HG03103 (cell line): ENCODE measurements around the gene USF1.
"Not testable (repeated sequence)": the region's sequence is repeated elsewhere in the genome, so short reads cannot be mapped to it uniquely, and the experiment has no call there.

Source experiments
- ATAC-seq: cut with Tn5 transposase; IDR thresholded peaks from one replicate; pipeline ENCODE4 v1.9.1; 2021; ENCODE audit warnings: low read depth; ENCODE audit not compliant: unreplicated experiment

USF1 gene

GRCh38 chr1:161080441-161081405 is 34.9 kb upstream of the USF1 start:
- no peak for ATAC-seq

DNA sequence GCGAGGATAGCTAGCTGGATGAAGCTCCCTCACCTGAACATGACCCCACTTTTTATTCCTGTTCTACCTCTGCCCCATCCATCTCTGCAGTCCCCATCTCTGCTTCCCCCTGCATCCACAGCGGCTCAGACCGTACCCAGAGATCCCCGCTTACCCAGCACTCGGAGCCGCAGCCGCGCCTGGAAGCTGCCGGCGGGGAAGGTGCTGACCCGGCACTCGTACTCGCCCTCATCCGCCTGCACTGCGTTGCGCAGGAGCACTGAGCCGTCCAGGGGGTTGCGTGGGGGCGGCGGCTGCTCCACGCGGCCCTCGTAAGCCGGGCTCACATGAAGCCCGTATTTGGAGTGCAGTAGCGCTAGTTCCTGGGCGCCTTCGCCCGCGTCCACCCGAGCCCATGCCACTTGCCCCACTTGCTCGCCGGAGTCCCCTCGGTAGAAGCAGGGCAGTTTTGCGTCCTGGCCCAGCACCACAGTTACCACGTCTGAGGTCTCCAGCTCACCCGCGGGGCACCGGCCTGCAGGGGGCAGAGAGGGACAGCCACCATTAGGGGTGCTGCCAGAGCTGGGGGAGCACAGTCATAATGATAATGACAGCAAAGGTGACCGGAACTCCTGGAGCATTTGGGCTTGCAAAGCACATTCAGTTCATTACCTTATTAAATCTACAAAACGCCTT is 33.8 kb upstream of the USF1 start:
- no peak for ATAC-seq

DNA sequence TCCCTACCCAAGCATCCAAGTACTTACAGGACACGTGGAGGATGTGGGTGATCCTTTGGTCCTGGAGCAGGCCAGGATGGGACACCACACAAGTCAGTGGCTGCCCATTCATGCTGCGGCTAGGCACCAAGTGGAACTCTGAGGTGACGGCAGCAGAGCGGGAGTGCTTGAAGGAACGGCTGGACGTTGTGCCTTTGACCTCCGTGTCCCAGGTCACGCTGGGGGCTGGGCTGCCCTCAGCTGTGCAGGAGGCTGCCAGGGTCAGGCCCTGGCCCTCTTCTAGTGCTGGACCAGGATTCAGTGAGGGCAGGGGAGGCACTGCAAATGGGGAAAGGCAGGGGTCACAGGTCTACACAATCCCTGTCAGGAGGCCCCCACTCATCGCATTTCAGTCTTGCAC is 31.6 kb upstream of the USF1 start:
- ATAC-seq: no peak

GRCh38 chr1:161076410-161076809 is 30.6 kb upstream of the USF1 start:
- no peak for ATAC-seq

DNA sequence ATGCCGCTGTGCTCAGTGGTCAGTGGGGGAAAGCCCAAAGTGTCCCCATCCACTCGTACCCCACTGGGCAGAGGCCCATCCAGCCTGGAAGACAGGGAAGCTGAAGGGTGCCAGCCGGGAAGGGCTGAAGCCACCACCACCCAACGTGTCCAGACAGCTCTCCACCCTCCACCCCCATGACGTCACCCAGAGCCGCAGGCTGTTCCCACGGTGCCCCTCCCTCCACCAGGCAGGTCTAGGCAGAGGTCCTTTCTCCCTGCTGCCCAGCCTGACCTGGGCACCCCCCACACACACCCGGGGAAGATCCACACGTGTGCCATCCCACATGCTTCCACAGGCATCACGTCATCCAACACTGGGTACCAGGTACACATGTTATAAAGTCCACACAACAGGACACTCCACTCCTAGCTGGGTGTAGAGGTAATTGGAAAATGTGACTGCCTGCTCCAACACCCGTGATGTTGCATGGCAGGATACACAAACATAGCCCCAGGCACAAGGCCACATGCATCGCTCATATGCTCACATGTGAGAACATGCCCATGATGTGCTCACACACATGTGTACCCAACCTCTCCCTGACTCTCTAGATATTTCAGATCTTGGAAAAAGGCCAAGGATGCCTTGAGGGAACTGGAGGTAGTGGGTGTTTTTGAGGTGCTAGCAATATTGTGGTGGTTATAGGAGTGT is 29.0 kb upstream of the USF1 start:
- no peak for ATAC-seq

DNA sequence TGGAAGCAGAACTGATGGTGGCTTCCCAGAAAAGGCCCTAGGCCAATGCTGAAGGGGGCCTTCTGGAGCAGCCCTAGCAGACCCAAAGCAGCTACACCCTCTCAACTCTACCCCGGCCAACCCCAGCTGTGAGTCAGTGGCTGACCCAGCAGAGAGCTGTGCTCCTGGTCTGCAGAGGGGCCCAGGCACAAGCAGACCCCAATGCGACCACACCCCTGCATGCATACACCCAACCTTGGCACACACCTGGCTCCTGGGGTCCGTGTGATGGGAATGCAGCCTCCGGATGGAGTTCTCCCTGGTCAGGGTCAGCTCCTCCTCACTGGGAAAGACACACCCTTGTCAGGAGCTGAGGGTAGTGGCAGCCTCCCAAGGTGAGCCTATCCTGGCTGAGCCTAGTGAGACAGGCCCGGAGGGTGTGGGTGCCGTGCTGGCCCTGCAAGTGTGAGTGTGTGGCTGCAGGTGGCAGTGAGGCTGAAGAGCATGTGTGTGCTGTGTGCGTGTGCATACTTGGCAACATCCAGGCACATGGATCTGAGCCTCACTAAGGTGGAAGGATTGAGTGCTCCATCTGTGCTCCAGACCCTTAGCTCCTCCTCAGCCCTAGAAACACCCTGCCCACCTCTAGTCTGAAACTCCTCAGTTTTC is 27.8 kb upstream of the USF1 start:
- ATAC-seq: no peak

- ATAC-seq: no peak
Observed at GRCh38 chr1:161072751-161073449, 27.1 kb upstream of the USF1 start.

GRCh38 chr1:161071886-161072371 is 26.2 kb upstream of the USF1 start:
- no peak for ATAC-seq

DNA sequence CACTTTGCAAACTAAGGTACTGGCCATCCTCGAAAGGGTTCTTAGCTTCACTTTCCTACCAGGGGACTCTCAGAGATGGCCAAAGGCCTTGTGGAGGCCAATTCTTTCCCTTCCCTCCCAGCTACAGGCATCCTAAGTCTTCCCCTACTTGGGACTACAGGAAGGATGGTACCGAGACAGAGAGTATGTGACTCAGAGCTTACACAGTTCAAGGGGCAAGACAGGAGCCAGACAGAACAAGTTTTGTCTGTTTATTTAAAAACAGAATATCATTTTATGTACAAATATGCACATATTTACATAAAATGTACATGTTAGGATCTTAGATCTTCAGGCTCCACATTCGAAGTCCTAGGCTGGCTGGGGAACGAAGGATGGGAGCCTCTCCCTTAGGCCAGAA is 25.0 kb upstream of the USF1 start:
- no peak for ATAC-seq

DNA sequence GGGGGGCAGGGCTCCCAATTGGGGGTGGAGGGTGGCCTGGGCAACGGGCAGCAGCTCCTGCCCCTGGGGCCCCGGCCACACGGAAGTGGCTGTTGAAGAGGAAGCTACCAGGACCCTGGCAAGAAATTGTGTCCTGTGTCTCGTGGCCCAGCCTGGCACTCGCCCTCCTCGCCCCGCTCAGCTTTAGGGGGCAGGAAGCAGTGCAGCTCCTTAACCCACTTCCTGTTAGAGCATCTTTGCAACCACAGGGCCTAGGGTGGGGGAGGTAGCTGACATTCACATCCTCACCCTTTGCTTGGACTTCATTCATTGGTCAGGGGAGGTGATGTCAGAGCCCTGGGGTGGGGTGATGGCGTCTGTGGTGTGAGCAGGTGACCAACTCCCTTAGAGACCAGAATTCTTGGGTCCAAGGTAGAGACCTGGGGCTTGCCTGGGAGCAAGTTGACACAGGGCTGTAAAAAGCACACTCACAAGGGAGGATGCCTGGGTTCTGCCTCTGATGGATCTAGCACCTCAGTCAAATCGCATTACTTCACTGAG is 24.0 kb upstream of the USF1 start, which contains the start of gene ARHGAP30:
Gene ARHGAP30, minus strand, starts transcription at position 161 of the 540 bp plus-strand sequence. CDS start 267 bp downstream, outside the sequence.
- ATAC-seq: peak; percentile 68

DNA sequence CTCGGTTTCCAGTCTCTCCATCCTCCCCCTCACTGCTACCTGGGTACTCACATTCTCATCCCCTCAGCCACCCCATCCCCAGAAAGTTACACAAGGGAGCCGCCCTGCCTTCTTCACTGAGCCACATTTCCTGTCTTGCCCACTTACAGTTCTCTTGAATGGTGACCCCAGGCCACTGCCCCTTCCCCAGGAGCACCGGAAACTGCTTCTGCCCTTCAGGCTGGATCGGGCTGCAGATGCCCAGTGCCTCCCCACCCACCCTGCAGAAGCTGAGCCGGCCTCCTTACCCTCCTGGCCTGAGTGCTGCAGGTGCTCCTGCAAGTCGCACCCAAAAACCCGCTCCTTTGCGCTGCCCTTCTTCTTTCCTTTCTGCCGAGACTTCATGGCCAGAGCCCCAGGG is 23.5 kb upstream of the USF1 start:
- ATAC-seq: no peak

- peak; percentile 46 for ATAC-seq
Observed at GRCh38 chr1:161068306-161069234, 22.8 kb upstream of the USF1 start.

- no peak for ATAC-seq
Observed at GRCh38 chr1:161066694-161067093, 20.9 kb upstream of the USF1 start.

GRCh38 chr1:161065681-161066080 is 19.9 kb upstream of the USF1 start:
- ATAC-seq: not testable (repeated sequence)

DNA sequence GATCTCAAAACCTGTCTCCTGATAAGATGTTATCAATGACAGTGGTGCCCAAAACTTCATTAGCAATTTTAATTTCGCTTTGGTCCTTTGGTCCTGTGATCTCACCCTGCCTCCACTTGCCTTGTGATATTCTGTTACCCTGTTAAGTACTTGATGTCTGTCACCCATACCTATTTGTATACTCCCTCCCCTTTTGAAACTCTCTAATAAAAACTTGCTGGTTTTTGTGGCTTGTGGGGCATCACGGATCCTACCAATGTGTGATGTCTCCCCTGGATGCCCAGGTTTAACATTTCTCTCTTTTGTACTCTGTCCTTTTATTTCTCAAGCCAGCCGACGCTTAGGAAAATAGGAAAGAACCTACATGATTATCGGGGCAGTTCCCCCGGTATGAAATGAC is 18.2 kb upstream of the USF1 start:
- ATAC-seq: not testable (repeated sequence)

GRCh38 chr1:161061419-161061818 is 15.6 kb upstream of the USF1 start:
- ATAC-seq: no peak

- ATAC-seq: no peak
Observed at GRCh38 chr1:161059293-161059692, 13.5 kb upstream of the USF1 start.

- ATAC-seq: no peak
Observed at GRCh38 chr1:161054805-161055204, 9.0 kb upstream of the USF1 start.
